NCI-H2171 (cell line): ENCODE data around the gene SNX24.

Experiments
- DNase-seq: peaks from one replicate; lab custom pipeline; 2025; lab: John Stamatoyannopoulos, UW

Gene SNX24

GRCh38 chr5:123014689-123015088 lies 169.3 kb downstream of the SNX24 start:
- DNase-seq: no peak

- no peak for DNase-seq
Measured at GRCh38 chr5:123028222-123028621, 182.8 kb downstream of the SNX24 start.

GRCh38 chr5:123033157-123033671 lies 187.8 kb downstream of the SNX24 start:
- DNase-seq: no peak

GRCh38 chr5:123035360-123035917 lies 190.0 kb downstream of the SNX24 start:
- no peak for DNase-seq

- DNase-seq: no peak
Measured at GRCh38 chr5:123035918-123036390, 190.5 kb downstream of the SNX24 start.

GRCh38 chr5:123036391-123037103 lies 191.1 kb downstream of the SNX24 start, which contains the start of gene PPIC:
TSS of gene PPIC (minus strand) at chr5:123036725. CDS start at chr5:123036625, 100 bp downstream.
- peak; percentile 32 for DNase-seq

GRCh38 chr5:123037104-123037418 lies 191.6 kb downstream of the SNX24 start:
- DNase-seq: no peak

GRCh38 chr5:123039673-123040072 lies 194.3 kb downstream of the SNX24 start:
- no peak for DNase-seq

GRCh38 chr5:123044926-123045617 lies 199.7 kb downstream of the SNX24 start:
- no peak for DNase-seq

- DNase-seq: no peak
Measured at GRCh38 chr5:123046222-123046621, 200.8 kb downstream of the SNX24 start.

GRCh38 chr5:123047706-123048105 lies 202.3 kb downstream of the SNX24 start:
- no peak for DNase-seq

- DNase-seq: no peak
Measured at GRCh38 chr5:123051206-123051605, 205.8 kb downstream of the SNX24 start.
